HUDEP-2 (cell line): ENCODE results near the gene GNG3.

Experiments used
- DNase-seq, 76 experiments: peaks; one replicate each; lab custom pipeline; 2025; ENCODE audit not compliant: unreplicated experiment in 76 of 76; lab: John Stamatoyannopoulos, UW

GNG3 gene

GRCh38 chr11:62752994-62753735 is 45.7 kb downstream of the GNG3 start:
- no peak for DNase-seq

DNA sequence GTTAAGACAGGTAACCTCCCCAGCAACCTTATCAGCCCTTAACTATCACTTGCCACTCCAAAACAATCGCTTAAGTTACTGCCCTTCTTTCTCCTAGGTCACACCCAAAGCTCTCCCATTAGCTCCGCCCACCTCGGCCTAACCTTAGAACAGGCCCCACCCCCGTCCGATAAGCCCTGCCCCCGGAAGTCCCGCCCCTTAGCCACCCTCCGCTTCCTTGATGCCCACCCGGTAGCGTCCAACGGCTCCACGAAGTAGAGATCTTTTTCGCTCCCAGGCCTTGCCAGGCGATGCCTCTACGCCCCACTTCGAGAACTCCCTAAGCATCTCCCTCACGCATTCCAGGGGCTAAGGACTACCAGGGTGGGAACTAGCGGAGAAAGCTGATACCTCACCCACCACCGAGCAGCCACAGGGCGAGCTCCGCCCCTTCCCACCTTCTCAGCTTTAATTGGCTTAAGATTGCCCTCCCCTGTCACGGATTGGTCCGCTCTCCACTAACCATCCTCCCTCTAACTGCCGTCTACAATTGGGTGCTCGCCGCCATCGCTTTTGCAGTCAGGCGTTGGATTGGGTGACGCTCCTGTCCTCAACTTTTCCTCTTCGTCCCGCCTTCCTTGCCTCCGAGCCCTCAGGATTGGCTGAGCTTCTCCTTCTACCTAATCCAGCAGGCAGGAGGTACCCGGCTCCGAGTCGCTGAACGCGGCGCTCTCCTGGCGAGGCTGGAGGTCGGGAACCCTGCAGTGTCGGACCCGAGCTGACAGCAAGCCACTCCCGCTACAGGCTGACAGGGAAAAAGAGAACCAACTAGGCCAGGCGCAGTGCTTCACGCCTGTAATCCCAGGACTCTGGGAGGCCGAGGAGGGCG is 46.5 kb downstream of the GNG3 start, which contains the start of gene ZBTB3:
Gene ZBTB3, minus strand, starts transcription at position 425 of the 868 bp plus-strand sequence. CDS start 496 bp downstream, outside the sequence.
- peak in 75 of 76 experiments; percentile 84 to 100 (median 97) for DNase-seq

- no peak for DNase-seq
These were observed 47.7 kb downstream of the GNG3 start for GRCh38 chr11:62755086-62755615.

- no peak for DNase-seq
These were observed 50.6 kb downstream of the GNG3 start for GRCh38 chr11:62757846-62758788.
